Daoy (cell line): ENCODE measurements around the gene MYB. TPM values are rescaled to one million over a fixed set of nuclear protein-coding genes. Genes with fewer than 3 reads are reported as not detected.

Experiments
- DNase-seq: peaks from one replicate; pipeline ENCODE4 v3.0.0-alpha.2; 2015; ENCODE audit warnings: low read depth
- total RNA-seq: library from RNA; depleted of rRNA; stranded (reverse); fragments of >200 nt; shearing (Covaris generic); gene quantifications from 2 replicates; pipeline ENCODE4 v1.2.3, GENCODE V29; 2014; rRNA removed

Gene MYB
- total RNA-seq, 1 experiment from 2014 or later, result 2.7 TPM

GRCh38 chr6:135250751-135251497 is 69.8 kb downstream of the MYB start:
- no peak for DNase-seq

GRCh38 chr6:135251498-135252441 is 70.7 kb downstream of the MYB start:
- no peak for DNase-seq

DNA sequence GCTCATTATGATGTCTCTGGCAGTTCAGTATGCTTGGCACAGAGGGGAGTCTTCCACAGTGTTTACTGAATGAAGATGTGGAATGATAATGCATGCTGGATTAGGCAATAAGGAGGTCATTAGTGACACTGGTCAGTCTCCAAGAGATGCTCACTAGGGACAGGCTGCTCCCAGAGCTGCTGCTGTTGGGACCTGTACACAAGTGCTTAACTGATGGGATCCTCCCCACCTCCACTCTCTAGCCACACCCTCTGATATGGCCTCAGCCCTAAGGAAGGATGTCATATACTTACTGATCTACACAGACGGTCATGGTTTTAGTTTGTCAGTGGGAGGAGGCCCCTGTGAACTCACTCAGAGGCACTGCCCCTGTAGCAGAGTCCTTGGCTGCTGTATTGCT is 73.4 kb downstream of the MYB start:
- DNase-seq, result no peak

DNA sequence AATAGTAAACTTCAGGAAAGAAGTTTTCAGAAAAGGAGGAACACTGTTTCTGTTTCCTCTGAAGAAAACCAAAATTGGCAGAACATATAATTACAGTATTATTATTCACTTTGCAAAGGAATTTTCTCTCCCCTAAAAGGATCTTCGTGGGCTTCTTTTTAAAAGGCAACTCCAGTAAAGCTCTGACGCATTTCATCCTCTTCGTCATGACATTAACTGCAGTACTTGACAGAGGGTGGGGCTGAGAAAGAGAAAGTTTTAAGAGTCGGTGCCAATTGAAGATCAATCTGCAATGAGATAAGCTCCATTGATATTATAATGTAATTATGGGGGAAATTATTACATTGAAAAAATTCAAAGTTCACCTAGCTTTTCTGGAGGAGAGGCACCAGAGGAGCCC is 75.8 kb downstream of the MYB start:
- no peak for DNase-seq

DNA sequence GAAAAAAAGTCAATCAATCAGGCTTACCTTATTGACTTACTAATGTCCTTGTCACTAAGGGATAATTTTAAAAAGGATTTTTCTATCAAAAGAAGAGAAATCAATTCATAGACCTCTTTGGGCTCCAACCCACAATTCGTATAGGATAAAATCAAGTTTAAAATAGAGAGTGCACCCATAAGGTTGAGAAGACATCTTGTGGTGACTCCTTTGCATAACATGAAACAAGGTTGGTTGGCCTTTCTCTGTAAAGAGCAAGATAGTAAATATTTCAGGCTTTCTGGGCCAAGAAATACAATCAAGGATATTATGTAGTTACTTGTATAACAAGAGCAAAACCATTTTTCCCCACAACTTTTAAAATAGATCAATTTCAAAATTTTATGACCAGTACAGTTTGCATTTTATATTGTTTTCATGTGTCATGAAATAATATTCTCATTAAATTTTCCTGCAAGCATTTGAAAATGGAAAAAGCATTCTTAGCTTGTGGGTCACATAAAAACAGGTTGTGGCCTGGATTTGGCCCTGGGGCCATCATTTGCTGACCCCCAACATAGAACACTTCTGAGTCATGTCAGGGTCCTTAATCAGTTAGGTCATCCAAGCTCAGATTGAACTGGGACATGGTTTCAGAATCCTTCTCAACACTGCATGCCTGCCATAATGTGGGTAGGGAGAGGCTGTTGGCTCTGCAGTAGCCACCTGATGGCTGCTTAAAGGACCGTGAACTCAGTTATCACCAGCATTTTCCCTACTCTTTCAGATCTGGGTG is 76.7 kb downstream of the MYB start:
- no peak for DNase-seq

GRCh38 chr6:135258970-135259369 is 77.9 kb downstream of the MYB start:
- no peak for DNase-seq

DNA sequence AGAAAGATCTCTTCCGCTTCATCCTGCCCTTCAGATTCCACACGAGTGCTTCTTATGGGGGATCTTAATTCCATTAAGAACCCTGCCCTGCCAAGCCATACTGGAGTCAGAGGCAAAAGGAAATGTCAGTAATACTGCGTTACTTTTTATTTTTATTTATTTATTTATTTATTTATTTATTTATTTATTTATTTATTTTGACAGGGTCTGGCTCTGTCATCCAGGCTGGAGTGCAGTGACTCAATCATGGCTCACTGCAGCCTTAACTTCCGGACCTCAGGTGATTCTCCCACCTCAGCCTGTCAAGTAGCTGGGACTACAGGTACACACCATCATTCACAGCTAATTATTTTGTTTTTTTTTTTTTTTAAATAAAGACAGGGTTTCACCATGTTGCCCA is 79.5 kb downstream of the MYB start:
- no peak for DNase-seq

DNA sequence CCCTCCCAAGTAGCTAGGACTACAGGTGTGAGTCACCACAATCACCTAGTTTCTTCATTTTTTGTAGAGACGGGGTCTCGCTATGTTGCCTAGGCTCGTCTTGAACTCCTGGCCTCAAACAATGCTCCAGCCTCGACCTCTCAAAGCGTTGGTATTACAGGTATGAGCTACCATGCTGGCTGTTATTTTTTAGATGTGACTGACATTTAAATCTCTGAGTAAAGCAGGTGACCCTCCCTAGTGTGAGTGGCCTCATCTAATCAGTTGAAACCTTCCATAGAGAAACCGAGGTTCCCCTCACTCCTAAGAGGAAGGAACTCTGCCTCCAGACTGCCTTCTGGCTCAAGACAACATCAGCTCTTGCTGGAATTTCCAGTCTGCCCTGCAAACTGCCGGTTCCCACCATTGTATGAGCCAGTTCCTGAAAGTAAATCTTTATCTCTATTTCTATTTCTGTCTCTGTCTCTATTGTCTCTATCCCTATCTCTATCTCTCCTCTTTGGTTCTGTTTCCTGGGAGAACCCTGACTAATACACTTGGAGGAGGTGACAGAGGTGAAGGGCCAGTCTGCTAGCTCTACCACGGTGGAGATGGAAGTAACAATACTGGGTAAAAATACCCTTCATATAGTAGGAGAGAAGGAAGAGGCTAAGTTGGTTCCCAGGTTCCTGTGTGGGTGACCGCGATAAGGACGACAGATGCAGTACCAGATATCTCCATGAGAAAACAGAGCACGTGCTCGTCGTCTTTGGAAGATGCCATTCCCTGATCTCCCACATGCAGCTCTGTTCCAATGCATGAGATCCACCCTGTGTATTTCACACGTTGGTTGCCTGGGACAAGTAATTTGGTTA is 81.0 kb downstream of the MYB start:
- DNase-seq, result no peak

- no peak for DNase-seq
Observed at GRCh38 chr6:135265278-135265677, 84.2 kb downstream of the MYB start.

- DNase-seq, result no peak
Observed at GRCh38 chr6:135266675-135267074, 85.6 kb downstream of the MYB start.

GRCh38 chr6:135267085-135267484 is 86.0 kb downstream of the MYB start:
- DNase-seq, result no peak

DNA sequence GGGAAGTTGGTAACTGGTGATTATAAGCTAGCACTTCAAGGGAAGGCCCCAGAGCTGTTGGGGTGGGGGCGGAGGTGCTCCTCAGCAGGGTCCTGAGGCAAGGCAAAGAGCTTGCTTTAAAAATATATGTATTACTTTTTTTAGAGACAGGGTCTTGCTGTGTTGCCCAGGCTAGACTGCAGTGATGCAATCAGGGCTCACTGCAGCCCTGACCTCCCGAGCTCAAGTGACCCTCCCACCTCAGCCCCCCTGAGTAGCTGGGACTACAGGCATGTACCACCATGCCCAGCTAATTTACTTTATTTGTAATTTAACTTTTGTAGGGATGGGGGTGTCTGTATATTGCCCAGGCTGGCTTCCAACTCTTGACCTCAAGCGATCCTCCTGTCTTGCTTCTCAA is 87.2 kb downstream of the MYB start:
- no peak for DNase-seq

DNA sequence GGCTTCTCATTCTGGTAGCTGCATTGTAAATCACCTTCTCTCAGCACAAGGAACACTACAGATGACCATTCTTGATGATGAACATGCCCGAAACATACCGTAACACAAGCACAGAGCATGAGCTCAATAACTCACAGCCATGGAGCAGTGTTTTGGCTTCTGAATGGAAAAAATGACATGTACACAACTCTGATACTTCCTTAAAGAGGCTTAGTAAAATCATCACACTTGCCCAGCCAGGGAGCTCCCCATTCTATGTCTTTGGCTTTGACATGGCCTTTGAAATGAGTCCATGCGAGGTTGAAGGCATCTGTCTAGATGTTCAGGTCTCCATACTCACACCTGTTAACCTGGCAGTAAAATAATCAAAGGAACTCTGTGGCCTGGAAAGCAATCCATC is 87.6 kb downstream of the MYB start:
- DNase-seq, result no peak

Other genes starting within 250 kb of the MYB start
- not detected in 2 replicates for gene ALDH8A1, start 231.2 kb upstream of the MYB start, total RNA-seq
- gene HBS1L, start 126.5 kb upstream of the MYB start, total RNA-seq, result 126 and 141 TPM in 2 replicates